ENCODE data around the gene MATN1.

Gene MATN1

DNA sequence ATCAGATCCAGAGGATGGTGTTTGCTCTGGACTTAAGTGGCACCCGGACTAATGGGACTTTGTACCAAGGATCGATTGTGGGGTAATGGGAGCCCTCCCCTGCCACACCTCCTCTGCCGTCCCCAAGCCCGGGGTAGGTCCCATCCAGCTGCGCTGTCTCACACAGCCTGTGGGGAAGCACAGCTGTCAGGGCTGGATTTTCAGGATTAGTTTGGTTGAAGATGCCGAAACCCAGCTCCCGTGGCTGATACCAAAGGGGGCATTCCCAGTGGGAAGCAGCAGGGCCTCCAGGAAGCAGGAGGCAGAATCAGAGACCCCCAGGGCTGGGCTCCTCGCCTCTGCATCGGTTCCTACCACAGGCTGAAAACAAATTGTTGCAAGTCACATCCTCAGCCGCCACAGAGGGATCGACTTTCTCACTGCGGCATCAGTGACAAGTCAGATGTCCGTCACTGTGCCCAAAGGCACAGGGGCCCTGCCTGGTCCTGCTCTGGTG lies 59.7 kb downstream of the MATN1 start:
- Histone ChIP-seq H3K9me2 (ENCODE audit: low read depth, low read length) (no peaks in the 10 kb centered on the region), H4K20me1 (ENCODE audit: insufficient read depth, low read length) (no peaks in the 10 kb centered on the region), H3K36me3 (ENCODE audit: insufficient read depth, low read length) (no peaks in the 10 kb centered on the region), H3F3A (ENCODE audit: insufficient read depth, low read length) (no peaks in the 10 kb centered on the region), H3K27me3 (ENCODE audit: insufficient read depth, low read length) (no peaks in the 10 kb centered on the region), H2AFZ (ENCODE audit: low read length) (no peak overlapping the region), H3K9me3 (ENCODE audit: low read length) (no peaks in the 10 kb centered on the region), H3K79me2 (ENCODE audit: insufficient read depth, low read length) (no peaks in the 10 kb centered on the region), H3K27ac (ENCODE audit: low read depth, low read length, poor library complexity, severe bottlenecking) (no peak overlapping the region), H3K4me1 (ENCODE audit: insufficient read depth, low read length, severe bottlenecking) (no peaks in the 10 kb centered on the region), H3K4me3 (ENCODE audit: low read depth, low read length, poor library complexity, severe bottlenecking) (no peak overlapping the region), H3K9ac (ENCODE audit: low read length) (no peak overlapping the region), H3K4me2 (ENCODE audit: low read length) (no peak overlapping the region)
- no peak for TF ChIP-seq EZH2 (IDR thresholded peaks at IDR 0.05; ENCODE audit: borderline replicate concordance, low read length)
- TF ChIP-seq, protein P1, sequence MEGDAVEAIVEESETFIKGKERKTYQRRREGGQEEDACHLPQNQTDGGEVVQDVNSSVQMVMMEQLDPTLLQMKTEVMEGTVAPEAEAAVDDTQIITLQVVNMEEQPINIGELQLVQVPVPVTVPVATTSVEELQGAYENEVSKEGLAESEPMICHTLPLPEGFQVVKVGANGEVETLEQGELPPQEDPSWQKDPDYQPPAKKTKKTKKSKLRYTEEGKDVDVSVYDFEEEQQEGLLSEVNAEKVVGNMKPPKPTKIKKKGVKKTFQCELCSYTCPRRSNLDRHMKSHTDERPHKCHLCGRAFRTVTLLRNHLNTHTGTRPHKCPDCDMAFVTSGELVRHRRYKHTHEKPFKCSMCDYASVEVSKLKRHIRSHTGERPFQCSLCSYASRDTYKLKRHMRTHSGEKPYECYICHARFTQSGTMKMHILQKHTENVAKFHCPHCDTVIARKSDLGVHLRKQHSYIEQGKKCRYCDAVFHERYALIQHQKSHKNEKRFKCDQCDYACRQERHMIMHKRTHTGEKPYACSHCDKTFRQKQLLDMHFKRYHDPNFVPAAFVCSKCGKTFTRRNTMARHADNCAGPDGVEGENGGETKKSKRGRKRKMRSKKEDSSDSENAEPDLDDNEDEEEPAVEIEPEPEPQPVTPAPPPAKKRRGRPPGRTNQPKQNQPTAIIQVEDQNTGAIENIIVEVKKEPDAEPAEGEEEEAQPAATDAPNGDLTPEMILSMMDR (IDR thresholded peaks at IDR 0.05; ENCODE audit: low read length), result no peak

- TF ChIP-seq, protein P1 (IDR thresholded peaks at IDR 0.05; ENCODE audit: low read length), result no peak
- no peak for TF ChIP-seq EZH2 (IDR thresholded peaks at IDR 0.05; ENCODE audit: borderline replicate concordance, low read length)
- no peak overlapping the region for H3K9ac ChIP-seq (ENCODE audit: low read length)
- no peaks in the 10 kb centered on the region for H3K36me3 ChIP-seq (ENCODE audit: insufficient read depth, low read length)
- H2AFZ ChIP-seq (ENCODE audit: low read length), result no peak overlapping the region
- H3K4me3 ChIP-seq (ENCODE audit: low read depth, low read length, poor library complexity, severe bottlenecking), result no peak overlapping the region
- H3K4me1 ChIP-seq (ENCODE audit: insufficient read depth, low read length, severe bottlenecking), result no peaks in the 10 kb centered on the region
- H3K9me2 ChIP-seq (ENCODE audit: low read depth, low read length), result no peaks in the 10 kb centered on the region
- H3K4me2 ChIP-seq (ENCODE audit: low read length), result no peak overlapping the region
- H3K27me3 ChIP-seq (ENCODE audit: insufficient read depth, low read length), result no peaks in the 10 kb centered on the region
- H3K9me3 ChIP-seq (ENCODE audit: low read length), result no peaks in the 10 kb centered on the region
- H3F3A ChIP-seq (ENCODE audit: insufficient read depth, low read length), result no peaks in the 10 kb centered on the region
- no peaks in the 10 kb centered on the region for H4K20me1 ChIP-seq (ENCODE audit: insufficient read depth, low read length)
- no peak overlapping the region for H3K27ac ChIP-seq (ENCODE audit: low read depth, low read length, poor library complexity, severe bottlenecking)
- H3K79me2 ChIP-seq (ENCODE audit: insufficient read depth, low read length), result no peaks in the 10 kb centered on the region
These were observed 61.0 kb downstream of the MATN1 start for GRCh38 chr1:30662291-30662840.

DNA sequence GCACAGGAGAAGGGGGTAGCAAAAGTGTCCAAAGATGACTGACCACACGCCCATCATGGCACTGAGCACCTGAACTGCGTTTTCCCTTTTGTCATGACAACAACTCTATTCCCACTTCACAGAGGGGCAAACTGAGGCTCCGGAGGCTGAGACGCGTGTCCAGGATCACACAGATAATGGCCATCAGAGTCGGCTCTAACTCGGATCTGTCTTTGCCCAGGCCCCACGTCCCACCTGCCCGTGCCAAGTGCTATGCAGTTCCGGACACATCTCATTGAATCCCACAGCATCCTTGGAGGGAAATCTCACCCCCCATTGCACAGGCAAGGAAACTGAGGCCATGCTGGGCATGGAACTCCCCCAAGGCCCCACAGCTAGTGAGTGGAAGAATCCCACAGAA lies 62.1 kb downstream of the MATN1 start:
- no peak overlapping the region for H3K9ac ChIP-seq (ENCODE audit: low read length)
- H3K4me2 ChIP-seq (ENCODE audit: low read length), result no peak overlapping the region
- no peaks in the 10 kb centered on the region for H3K36me3 ChIP-seq (ENCODE audit: insufficient read depth, low read length)

More for the DNA sequence above, 62.1 kb downstream of the MATN1 start:
- no peak overlapping the region for H3K4me3 ChIP-seq (ENCODE audit: low read depth, low read length, poor library complexity, severe bottlenecking)
- H2AFZ ChIP-seq (ENCODE audit: low read length), result no peak overlapping the region
- TF ChIP-seq, protein P1 (IDR thresholded peaks at IDR 0.05; ENCODE audit: low read length), result no peak
- H4K20me1 ChIP-seq (ENCODE audit: insufficient read depth, low read length), result no peaks in the 10 kb centered on the region
- H3K9me3 ChIP-seq (ENCODE audit: low read length), result no peaks in the 10 kb centered on the region
- H3F3A ChIP-seq (ENCODE audit: insufficient read depth, low read length), result no peaks in the 10 kb centered on the region
- H3K27me3 ChIP-seq (ENCODE audit: insufficient read depth, low read length), result no peaks in the 10 kb centered on the region
- H3K4me1 ChIP-seq (ENCODE audit: insufficient read depth, low read length, severe bottlenecking), result no peaks in the 10 kb centered on the region
- H3K9me2 ChIP-seq (ENCODE audit: low read depth, low read length), result no peaks in the 10 kb centered on the region
- no peak overlapping the region for H3K27ac ChIP-seq (ENCODE audit: low read depth, low read length, poor library complexity, severe bottlenecking)
- no peaks in the 10 kb centered on the region for H3K79me2 ChIP-seq (ENCODE audit: insufficient read depth, low read length)
